ENCODE results near the gene VSTM2A. TPM values are rescaled to one million over a fixed set of nuclear protein-coding genes. Genes with fewer than 3 reads are reported as not detected.

VSTM2A gene
- total and polyA plus RNA-seq, 2 of the 8 experiments (the other 6 are each of a cell fraction or from before 2014, with no cell fraction given): 0.58 to 1.4 TPM

DNA sequence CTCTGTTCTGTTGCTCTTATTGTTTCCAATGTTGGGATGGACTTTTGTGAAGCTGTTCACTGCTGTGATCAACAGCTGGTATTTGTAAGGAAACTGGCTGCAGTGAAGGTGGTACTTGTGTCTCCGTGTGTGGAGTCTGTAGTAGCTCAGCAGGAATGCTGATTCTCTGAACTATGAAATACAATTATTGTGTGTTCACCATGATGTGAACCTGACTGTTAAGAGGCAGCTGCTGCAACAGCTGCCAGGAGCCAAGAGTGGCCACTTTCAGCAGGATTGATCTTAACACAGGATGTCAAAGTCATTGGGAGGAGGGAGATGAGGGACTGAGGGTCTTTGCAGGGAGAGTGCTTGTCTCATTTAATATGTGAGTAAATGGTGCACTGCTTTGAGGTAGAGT is 13.9 kb downstream of the VSTM2A start:
- no peaks in the 10 kb centered on the region for H3K36me3 ChIP-seq (ENCODE audit: control insufficient read depth in 2 of 4, insufficient read depth in 4 of 4, low read length in 3 of 4)
- no peaks in the 10 kb centered on the region for H3K27me3 ChIP-seq (replicated peaks in 1 of 4; ENCODE audit: control insufficient read depth in 3 of 4, extremely low read depth in 1 of 4, insufficient read depth in 3 of 4, low read length in 3 of 4)
- H4K8ac ChIP-seq (ENCODE audit: extremely low read depth, insufficient read depth, low read length): no peak overlapping the region
- no peak overlapping the region; the same call in 1 of the 2 replicates for H3K18ac ChIP-seq (ENCODE audit: extremely low read depth, low read length)
- FAIRE-seq (no peak), DNase-seq (ENCODE audit: low read depth in 1 of 2, low spot score in 2 of 2) (no peak)
- no peak overlapping the region for H3K23ac ChIP-seq (ENCODE audit: insufficient read length)
- H3K23me2 ChIP-seq (ENCODE audit: low read depth, low read length): no peaks in the 10 kb centered on the region
- H4K5ac ChIP-seq (ENCODE audit: insufficient read length, low read depth, low read length): no peak overlapping the region
- no peak overlapping the region for H2BK5ac ChIP-seq (ENCODE audit: low read depth, low read length)
- H3K4ac ChIP-seq (replicated peaks; ENCODE audit: insufficient read length, low read depth, low read length): no peak overlapping the region
- no peak overlapping the region for H2BK15ac ChIP-seq (ENCODE audit: low read length)
- H3K27ac ChIP-seq (ENCODE audit: low read depth, low read length): no peak overlapping the region
- no peak overlapping the region for H3K14ac ChIP-seq (ENCODE audit: insufficient read length)
- no peaks in the 10 kb centered on the region for H4K20me1 ChIP-seq (replicated peaks in 1 of 2; ENCODE audit: control insufficient read depth in 1 of 2, insufficient read depth in 2 of 2, low read length in 2 of 2)
- H2BK12ac ChIP-seq (ENCODE audit: low read depth, low read length): no peak overlapping the region
- no peak overlapping the region; a peak in 1 of 8 replicates for H3K4me3 ChIP-seq (ENCODE audit: extremely low read depth in 1 of 4, insufficient read depth in 2 of 4, low read depth in 3 of 4, low read length in 4 of 4)
- no peak overlapping the region for H2BK120ac ChIP-seq (replicated peaks; ENCODE audit: low read depth, low read length)
- H3K4me1 ChIP-seq (replicated peaks in 1 of 4; ENCODE audit: control insufficient read depth in 3 of 4, insufficient read depth in 4 of 4, low read length in 3 of 4): peaks cover 0 to 11% (median 8%) of the 10 kb centered on the region in 4 experiments; a peak in 6 of 7 replicates
- H2BK20ac ChIP-seq (ENCODE audit: low read length): no peak overlapping the region
- H3K79me1 ChIP-seq (ENCODE audit: low read depth, low read length): no peaks in the 10 kb centered on the region
- no peak overlapping the region for H2AFZ ChIP-seq (ENCODE audit: low read length)
- POLR2A ChIA-PET (ENCODE audit: partially characterized antibody): no interaction called here
- no peak overlapping the region for H3K56ac ChIP-seq (replicated peaks; ENCODE audit: insufficient read length, low read depth, low read length)
- 53% methylated on average over 1 of the region's 1 CpG; no CpG with 5 or more reads in 1 of the 2 experiments for WGBS, 2 experiments (ENCODE audit: extremely low coverage in 1 of 2, insufficient coverage in 1 of 2, insufficient read length in 1 of 2, insufficient replicate concordance in 2 of 2, low coverage in 1 of 2, low lambda C conversion rate in 2 of 2, missing lambda C conversion rate in 1 of 2)
- H3K9me3 ChIP-seq (ENCODE audit: insufficient read depth in 2 of 2, low read depth in 1 of 2, low read length in 1 of 2): no peaks in the 10 kb centered on the region
- CTCF ChIA-PET (ENCODE audit: partially characterized antibody): no interaction called here
- TF ChIP-seq SP4 (IDR thresholded peaks at IDR 0.05; ENCODE audit: low read length): no peak
- TF ChIP-seq TAF1 (IDR thresholded peaks at IDR 0.05; ENCODE audit: low read depth, low read length): no peak
- TF ChIP-seq KDM5A (IDR thresholded peaks at IDR 0.05; ENCODE audit: low read length): no peak
- TF ChIP-seq POLR2AphosphoS5 (IDR thresholded peaks at IDR 0.05; ENCODE audit: low read depth, low read length): no peak
- no peak for TF ChIP-seq TEAD4 (IDR thresholded peaks at IDR 0.05; ENCODE audit: low read depth, low read length)
- no peak for TF ChIP-seq ASH2L (IDR thresholded peaks at IDR 0.05; ENCODE audit: low read length)
- no peak for TF ChIP-seq TAF7 (optimal IDR thresholded peaks at IDR 0.05; ENCODE audit: borderline replicate concordance, low read depth, low read length)
- TF ChIP-seq BCL11A (IDR thresholded peaks at IDR 0.05; ENCODE audit: low read depth in 2 of 2, low read length in 2 of 2): no peak
- TF ChIP-seq, protein P1, sequence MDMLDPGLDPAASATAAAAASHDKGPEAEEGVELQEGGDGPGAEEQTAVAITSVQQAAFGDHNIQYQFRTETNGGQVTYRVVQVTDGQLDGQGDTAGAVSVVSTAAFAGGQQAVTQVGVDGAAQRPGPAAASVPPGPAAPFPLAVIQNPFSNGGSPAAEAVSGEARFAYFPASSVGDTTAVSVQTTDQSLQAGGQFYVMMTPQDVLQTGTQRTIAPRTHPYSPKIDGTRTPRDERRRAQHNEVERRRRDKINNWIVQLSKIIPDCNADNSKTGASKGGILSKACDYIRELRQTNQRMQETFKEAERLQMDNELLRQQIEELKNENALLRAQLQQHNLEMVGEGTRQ (IDR thresholded peaks at IDR 0.05; ENCODE audit: low read length): no peak
- no peak overlapping the region for H4K91ac ChIP-seq (replicated peaks; ENCODE audit: insufficient read length, low read length)
- H3K9ac ChIP-seq (replicated peaks in 1 of 4; ENCODE audit: extremely low read depth in 1 of 4, low read depth in 3 of 4, low read length in 3 of 4): no peak overlapping the region
- H3K4me2 ChIP-seq (ENCODE audit: insufficient read depth in 1 of 2, low read depth in 2 of 2, low read length in 2 of 2): no peak overlapping the region
- no peaks in the 10 kb centered on the region for H3K79me2 ChIP-seq (ENCODE audit: control insufficient read depth in 1 of 2, insufficient read depth in 2 of 2, low read length in 2 of 2)
- no peak overlapping the region for H2AK5ac ChIP-seq (ENCODE audit: low read depth, low read length)

Measured in H1 (cell line).